Stimulated activated naive CD8-positive, alpha-beta T cell treated with anti-CD3 and anti-CD28 coated beads, Interleukin-15, amount 100 ng/mL, for 72 hours (primary cell): ENCODE data around the gene GMPPA.

Source experiments
- ATAC-seq: fragments of 150-1000 bp; cut with Tn5 transposase; 2 replicates; pipeline ENCODE4 v1.10.0; 2021; ENCODE audit warnings: mild to moderate bottlenecking, moderate library complexity
- DNase-seq, 2 donors: peaks; one replicate each; pipeline ENCODE4 v3.0.0; 2021 to 2022
- H3K27ac Mint-ChIP-seq, 2 donors: one replicate each; pipeline ENCODE4 v1.8.0; 2022; ENCODE audit warnings: mild to moderate bottlenecking in 2 of 2, mixed read lengths in 2 of 2, moderate library complexity in 2 of 2
- H3K27me3 Mint-ChIP-seq: one replicate; pipeline ENCODE4 v1.8.0; 2022; ENCODE audit warnings: mixed read lengths
- H3K4me1 Mint-ChIP-seq: one replicate; pipeline ENCODE4 v1.8.0; 2022; ENCODE audit warnings: mild to moderate bottlenecking, mixed read lengths
- H3K4me3 Mint-ChIP-seq, 2 donors: one replicate each; pipeline ENCODE4 v1.8.0; 2022; ENCODE audit warnings: mild to moderate bottlenecking in 2 of 2, mixed read lengths in 2 of 2, moderate library complexity in 1 of 2
- H3K9me3 Mint-ChIP-seq, 2 donors: one replicate each; pipeline ENCODE4 v1.8.0; 2022; ENCODE audit warnings: mixed read lengths in 2 of 2

The GMPPA gene

DNA sequence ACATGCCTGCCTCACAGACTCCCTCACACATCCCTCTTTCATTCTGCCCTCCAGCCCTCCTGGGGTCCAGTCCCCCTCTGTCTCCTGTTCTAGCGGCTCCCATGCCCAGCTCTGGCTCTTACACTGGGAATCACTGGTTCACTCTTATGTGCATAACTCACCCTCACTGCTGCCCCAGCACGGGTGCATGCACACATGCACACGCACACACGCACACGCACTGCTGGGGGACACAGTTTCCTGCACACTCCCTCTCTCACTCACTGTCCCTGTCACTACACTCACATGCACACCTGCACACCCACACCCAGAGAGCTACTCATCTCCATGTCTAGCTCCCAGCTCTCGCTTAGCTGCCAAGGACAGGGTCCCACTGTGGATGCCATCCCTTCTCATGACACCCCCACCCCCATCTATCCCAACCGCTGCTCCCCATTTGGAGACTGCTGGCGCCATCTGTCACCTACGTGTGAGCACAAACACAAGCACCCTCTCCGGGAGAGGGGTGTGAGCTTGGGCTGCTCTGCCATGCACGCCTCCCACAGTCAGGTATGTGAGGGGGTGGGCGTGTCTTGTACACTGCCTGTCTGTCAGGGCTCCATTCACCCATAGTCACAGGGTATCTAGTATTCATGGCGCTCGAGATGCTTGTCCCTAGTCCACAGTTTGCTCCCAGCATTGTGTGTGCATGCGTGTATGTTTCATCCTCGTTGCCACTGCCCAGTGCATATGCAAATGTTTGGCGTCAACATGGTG lies 17.4 kb downstream of the GMPPA start:
- Mint-ChIP-seq H3K27ac (no peak overlapping the region), H3K27me3 (peaks cover 100% of the 10 kb centered on the region), H3K9me3 (no peaks in the 10 kb centered on the region), H3K4me1 (peaks cover 27% of the 10 kb centered on the region), H3K4me3 (no peak overlapping the region)
- ATAC-seq (no peak), DNase-seq (no peak)

DNA sequence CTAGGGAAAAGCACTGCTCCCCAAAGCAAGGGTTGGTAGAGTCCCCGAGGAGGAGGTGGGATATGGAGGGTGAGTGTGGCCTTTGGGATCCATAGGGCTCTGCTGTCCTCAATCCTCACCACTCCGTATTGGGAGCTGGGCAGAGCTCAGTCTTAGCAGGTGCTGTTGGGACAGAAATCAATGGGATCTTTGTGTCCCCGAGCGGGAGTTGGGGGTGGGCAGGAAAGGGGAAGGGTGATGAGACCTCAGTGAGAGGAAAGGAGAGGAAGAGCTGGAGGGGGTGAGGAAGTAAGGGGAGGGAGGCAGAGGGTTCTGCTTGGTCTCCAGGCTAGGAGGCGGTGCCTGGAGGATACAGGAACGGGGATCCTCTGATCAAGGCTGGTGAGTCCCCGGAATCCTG lies 18.2 kb downstream of the GMPPA start:
- Mint-ChIP-seq H3K4me3 (no peak overlapping the region), H3K9me3 (no peaks in the 10 kb centered on the region), H3K27ac (no peak overlapping the region), H3K4me1 (peaks cover 32% of the 10 kb centered on the region), H3K27me3 (peaks cover 100% of the 10 kb centered on the region)
- ATAC-seq (no peak), DNase-seq (no peak)

DNA sequence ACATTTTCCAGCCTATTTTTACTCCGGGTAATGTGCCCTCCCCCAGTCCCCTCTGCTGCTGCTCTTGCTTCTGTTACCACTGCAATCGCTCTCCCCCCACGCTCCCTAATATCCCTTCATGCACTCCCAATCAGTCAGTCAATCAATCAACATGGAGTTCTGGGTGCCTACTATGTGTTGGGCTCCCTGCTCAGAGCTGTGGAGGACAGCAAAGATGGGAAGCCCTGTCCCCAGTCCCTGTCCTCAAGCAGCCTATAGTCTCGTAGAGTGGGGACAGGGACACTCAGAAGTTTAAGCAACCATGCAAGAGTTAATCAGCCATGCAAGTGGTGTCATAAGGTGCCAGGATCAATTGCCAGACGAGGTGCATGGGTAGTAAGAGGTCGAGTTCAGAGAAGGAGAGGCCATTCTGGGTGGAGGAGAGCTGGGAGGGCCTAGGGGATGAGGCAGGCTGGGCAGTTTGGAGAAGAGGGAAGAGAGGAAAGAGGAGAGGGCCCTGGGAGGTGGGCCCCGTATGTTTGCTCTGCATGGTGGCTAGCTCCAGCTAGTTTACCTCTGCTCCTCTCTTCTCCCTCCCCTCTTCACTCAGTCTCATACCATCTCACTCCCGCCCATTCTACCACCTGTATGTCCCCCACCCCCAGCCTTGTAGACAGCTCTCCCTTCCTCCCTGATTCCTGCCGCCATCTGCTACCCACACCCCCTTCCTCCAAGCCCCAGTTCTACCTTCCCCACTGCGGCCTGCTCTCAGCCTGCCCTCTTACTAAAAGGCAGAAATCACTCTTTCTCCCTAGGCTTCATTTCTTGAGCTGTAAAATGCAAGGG lies 19.5 kb downstream of the GMPPA start:
- DNase-seq = no peak
- H3K4me3 Mint-ChIP-seq = no peak overlapping the region
- peaks cover 96% of the 10 kb centered on the region for H3K27me3 Mint-ChIP-seq
- no peaks in the 10 kb centered on the region for H3K9me3 Mint-ChIP-seq
- H3K27ac Mint-ChIP-seq = no peak overlapping the region
- H3K4me1 Mint-ChIP-seq = peaks cover 27% of the 10 kb centered on the region
- no peak for ATAC-seq

DNA sequence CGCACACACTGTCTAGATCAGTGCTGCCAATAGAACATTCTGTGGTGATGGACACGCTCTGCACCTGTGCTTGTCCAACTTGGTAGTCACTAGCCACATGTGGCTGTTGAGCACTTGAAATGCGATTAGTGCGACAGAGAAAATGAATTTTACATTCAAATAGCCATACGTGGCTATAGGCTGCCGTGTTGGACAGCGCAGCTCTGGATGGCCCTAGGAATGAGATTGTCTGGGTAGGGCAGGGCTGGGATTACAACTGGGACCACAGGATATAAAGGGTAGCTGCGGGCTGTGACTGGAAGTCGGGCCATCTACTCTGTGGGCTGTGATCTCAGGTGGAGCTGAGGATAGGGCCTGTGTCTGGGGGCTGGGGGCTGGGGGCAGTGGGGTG lies 20.8 kb downstream of the GMPPA start:
- no peak for DNase-seq
- Mint-ChIP-seq H3K27ac (no peak overlapping the region), H3K4me3 (no peak overlapping the region), H3K9me3 (no peaks in the 10 kb centered on the region), H3K4me1 (peaks cover 19% of the 10 kb centered on the region), H3K27me3 (peaks cover 94% of the 10 kb centered on the region)
- ATAC-seq = no peak

DNA sequence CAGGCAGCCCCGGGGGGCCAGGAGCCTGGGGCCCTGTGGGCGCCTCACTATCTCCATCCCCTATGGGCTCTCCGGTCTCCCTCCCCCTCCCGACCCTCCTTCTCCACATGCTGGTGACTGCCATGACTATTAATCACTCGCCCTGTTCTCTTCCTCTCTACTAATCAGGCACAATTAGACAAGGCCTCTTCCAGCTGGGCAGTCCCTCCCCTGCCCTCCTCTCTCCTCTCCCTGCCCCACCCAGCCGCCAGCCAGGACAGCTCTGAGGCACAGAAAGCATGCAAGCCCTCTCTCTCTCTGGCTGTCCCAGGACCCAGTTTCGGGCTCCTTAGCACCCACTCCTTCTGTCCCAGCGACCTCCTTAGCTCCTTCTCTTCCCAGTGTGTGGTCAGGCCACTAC lies 21.4 kb downstream of the GMPPA start:
- H3K4me1 Mint-ChIP-seq = peaks cover 18% of the 10 kb centered on the region
- peaks cover 93% of the 10 kb centered on the region for H3K27me3 Mint-ChIP-seq
- no peak overlapping the region for H3K4me3 Mint-ChIP-seq
- no peak for DNase-seq
- no peaks in the 10 kb centered on the region for H3K9me3 Mint-ChIP-seq
- no peak overlapping the region for H3K27ac Mint-ChIP-seq
- no peak for ATAC-seq

DNA sequence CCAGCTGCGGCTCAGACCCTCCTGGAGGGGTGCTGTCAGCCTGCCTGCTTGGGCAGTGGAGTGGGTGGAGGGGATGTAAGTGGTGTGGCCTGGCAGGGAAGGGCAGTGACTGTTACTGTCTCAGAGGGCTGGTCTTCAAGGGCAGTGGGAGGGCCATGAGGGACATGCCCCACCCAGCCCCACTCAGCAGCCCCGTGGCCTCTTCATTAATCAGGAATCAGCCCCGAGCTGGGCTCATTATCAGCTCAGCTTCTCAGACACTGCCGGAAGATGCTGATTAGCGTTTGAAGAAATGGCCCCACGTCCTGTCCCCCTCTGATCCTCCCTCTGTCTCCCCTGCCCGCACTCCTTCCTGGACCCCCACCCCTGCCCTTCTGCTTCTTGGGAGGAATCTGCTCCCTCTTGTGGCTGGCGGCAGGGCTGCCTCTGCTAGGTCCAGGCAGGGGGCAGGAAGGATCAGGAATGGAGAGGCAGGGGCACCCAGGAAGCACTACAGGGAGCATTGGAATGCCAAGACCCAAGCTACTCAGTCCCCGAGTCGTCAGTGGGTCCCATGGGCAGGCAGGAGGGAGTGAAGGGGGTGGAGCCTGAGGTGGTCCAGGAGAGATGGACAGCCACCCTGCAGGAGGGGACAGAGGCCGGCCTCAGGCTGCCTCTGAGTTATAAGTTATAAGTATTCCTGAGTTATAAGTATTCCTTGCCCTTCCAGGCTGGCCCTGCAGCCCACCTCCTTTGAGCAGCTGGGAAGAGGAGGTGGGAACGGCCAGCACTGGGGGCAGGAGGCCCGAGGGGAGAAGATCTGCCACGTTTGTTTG lies 22.6 kb downstream of the GMPPA start:
- ATAC-seq = peak; percentile 26
- H3K27me3 Mint-ChIP-seq = peaks cover 93% of the 10 kb centered on the region
- DNase-seq = no peak
- no peaks in the 10 kb centered on the region for H3K9me3 Mint-ChIP-seq
- peaks cover 18% of the 10 kb centered on the region for H3K4me1 Mint-ChIP-seq
- H3K4me3 Mint-ChIP-seq = peak overlapping the region; percentile 11 to 35
- H3K27ac Mint-ChIP-seq = no peak overlapping the region

DNA sequence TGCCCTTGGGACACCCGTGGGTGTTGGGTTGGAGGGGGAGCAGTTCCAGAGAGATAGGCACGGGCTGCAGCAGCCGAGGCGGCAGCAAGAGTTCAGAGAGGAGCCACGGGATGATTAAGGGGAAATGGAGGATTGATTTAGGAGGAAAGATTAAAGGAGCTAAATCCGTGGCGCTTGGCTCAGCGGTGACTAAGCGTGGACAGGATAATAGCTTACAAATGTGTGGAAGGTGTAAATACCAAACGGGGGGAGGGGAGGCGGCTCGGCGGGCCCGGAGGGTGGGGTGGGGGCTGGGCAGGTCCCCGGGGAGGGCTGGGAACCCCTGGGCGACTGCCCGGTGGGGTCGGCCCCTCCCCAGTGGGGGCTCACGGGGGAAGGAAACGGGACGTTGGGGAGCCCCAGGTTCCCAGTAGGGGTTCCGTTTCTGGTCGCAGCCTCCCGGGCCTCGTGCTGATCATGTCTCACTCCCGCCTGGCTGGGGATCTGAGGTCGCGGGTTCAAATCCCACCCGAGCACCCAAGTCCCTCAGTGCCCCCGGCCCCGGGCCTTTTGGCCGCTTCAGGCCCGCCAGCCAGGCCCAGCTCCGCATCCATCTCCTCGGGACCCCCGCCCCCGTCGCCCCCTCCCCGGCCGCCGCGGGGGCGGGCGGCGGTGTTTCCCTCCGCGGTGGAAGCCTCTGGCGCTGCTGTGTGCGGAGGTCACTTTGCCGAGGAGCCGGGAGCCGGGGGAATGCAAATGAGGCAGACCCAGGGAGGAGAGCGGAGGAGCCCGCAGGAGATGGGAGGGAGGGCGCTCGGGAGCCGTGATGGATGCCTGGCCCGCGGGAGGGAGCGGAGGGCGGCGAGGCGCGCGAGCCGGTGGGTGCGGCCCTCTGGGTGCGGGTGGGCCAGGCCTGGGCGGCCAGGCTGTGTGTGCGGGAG lies 23.7 kb downstream of the GMPPA start:
- Mint-ChIP-seq H3K4me3 (peak overlapping the region; percentile 11 to 35), H3K27me3 (peaks cover 93% of the 10 kb centered on the region), H3K9me3 (no peaks in the 10 kb centered on the region), H3K4me1 (peaks cover 18% of the 10 kb centered on the region), H3K27ac (no peak overlapping the region)
- DNase-seq (no peak), ATAC-seq (no peak)

DNA sequence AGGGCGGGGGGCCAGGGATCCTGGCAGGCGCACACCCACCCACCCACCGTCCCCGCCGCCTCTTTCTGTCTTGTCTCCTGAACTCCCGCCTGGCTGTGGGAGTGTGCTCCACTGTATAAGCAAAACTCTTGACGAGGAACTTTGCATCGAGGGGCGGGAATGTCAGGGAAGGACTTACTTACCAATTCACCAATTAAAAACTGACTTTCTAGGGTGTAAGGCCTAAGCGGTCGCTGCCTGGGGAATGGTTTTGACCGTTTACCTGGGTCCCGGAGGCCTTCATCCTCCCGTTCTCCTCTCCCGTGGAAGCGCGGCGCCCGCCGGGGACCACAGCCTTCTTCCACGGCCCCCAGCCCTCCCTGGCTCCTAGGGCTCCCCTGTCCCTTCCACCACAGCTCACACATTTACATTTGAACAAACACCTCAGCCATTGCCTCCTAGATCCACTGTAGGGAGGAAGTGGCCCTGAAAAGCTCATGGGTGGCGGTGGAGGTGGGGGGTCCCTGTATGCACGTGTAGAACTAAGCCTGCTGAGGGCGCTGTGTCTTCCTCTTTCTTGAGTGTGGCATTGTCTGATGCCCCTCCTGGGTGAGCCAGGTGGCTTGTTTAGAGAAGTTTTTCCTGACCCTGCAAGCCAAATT lies 24.5 kb downstream of the GMPPA start:
- peaks cover 18% of the 10 kb centered on the region for H3K4me1 Mint-ChIP-seq
- H3K4me3 Mint-ChIP-seq = peak overlapping the region in 1 of 2 donors; percentile 52
- DNase-seq (no peak), ATAC-seq (peak; percentile 19)
- peaks cover 93% of the 10 kb centered on the region for H3K27me3 Mint-ChIP-seq
- H3K27ac Mint-ChIP-seq = no peak overlapping the region
- H3K9me3 Mint-ChIP-seq = no peaks in the 10 kb centered on the region

DNA sequence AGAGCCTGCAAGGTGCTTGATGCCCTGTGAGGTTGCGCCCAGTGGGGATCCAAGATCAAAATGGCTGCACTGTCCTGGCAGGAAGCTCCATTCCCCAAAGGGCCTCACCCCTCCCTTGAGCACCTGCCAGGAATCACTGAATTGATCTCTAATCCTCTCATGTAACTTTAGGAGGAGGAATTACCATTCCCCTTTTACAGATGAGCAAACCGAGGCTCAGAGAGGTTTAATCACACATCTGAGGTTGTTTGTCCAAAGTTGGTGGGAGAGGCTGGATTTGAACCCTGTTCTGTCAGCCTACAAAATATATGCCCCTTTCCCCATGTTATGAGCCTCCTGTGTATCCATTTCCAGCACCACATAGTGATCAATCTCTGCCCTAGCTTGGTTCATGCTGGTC lies 26.1 kb downstream of the GMPPA start:
- no peak overlapping the region for H3K4me3 Mint-ChIP-seq
- peaks cover 93% of the 10 kb centered on the region for H3K27me3 Mint-ChIP-seq
- no peak for ATAC-seq
- DNase-seq = no peak
- no peak overlapping the region for H3K27ac Mint-ChIP-seq
- H3K4me1 Mint-ChIP-seq = peaks cover 20% of the 10 kb centered on the region
- no peaks in the 10 kb centered on the region for H3K9me3 Mint-ChIP-seq

DNA sequence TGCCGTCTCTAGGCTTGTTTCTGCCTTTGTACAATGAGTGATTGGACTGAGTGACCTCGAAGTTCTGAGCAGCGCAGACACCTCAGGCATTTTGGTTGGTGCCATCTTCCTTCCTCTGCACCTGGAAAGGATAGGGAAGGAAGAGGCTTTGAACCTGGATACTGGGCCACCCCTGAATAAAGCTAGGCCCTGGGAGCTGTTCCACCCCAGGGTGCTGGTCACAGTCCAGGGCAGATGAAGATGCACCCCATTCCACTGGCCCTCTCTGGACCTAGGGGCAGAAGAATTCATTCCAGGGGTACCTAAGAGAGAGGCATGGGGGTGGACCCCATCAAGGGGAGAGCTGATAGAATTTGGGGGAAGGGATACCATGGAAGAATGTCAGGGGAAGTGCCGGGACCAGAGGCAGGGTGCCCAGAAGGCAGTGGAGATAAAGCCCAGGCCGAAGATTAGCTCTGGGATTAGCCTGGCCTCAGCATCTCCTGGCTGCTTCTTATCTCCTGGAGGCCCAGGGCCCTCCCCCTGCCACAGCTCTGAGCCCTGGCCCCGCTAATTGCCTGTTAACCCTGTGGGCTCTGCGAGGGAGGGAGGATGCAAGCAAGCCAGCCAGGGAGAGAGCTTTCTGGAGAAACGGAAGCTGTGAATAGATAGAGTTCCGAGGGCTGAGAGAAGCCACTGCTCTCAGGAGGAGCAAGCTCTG lies 27.0 kb downstream of the GMPPA start:
- DNase-seq = no peak
- Mint-ChIP-seq H3K27me3 (peaks cover 93% of the 10 kb centered on the region), H3K4me1 (peaks cover 26% of the 10 kb centered on the region), H3K9me3 (no peaks in the 10 kb centered on the region), H3K27ac (no peak overlapping the region), H3K4me3 (no peak overlapping the region)
- ATAC-seq = no peak

DNA sequence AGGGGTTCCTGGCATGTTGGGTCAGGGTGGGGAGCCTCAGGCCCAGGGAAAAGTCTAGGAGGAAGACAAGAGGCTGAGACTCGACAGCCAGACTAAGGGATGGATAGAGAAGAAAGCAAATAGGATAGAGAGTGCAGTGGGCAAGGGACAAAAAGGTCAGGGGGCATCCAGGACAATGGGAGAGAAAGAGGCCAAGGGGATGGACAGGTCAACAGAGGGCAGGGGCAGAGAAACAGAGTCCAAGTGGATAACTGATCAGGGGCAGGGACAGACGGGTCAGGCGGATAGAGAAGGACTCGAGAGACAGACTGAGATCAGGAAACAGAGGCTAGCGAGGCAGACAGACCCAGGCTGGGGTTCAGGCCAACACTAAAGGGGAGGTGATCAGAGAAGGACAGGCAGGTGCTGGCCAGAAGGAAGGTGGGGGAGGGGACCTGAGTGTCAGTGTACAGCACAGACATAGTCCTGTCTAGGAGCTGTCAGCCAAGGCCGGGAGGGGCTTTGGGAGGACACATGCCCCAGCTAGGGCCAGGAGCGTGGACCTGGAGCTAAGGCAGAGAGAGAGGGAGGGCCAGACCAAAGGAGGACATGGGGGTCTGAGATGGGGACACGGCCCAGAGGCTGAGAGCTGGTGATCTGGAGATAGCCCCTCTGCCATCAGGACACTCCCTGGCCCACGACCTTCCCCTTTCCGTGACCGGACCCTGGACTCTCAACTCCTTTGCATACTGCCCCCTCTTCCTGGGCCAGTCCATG lies 27.8 kb downstream of the GMPPA start:
- Mint-ChIP-seq H3K9me3 (no peaks in the 10 kb centered on the region), H3K4me1 (peaks cover 21% of the 10 kb centered on the region), H3K27me3 (peaks cover 93% of the 10 kb centered on the region), H3K27ac (peak overlapping the region in 1 of 2 donors; percentile 13), H3K4me3 (no peak overlapping the region)
- no peak for ATAC-seq
- DNase-seq = no peak

DNA sequence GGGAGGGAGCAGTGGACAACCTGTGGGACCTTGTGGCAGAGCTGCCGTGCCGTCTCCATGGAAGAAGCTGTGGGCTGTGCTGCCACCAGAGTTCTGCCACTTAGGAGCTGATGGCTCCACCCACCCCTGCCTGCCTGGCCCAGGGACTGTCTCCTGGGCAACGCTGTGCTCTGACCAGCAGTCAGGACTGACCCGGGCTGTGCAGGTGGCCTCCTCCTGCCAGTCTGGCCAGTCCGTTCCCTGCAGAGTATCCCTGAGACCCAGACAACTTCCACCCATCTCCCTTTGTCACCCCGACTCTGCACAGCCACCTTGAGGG lies 28.3 kb downstream of the GMPPA start:
- Mint-ChIP-seq H3K27me3 (peaks cover 90% of the 10 kb centered on the region), H3K4me1 (peaks cover 16% of the 10 kb centered on the region), H3K27ac (no peak overlapping the region), H3K4me3 (no peak overlapping the region), H3K9me3 (no peaks in the 10 kb centered on the region)
- ATAC-seq = no peak
- no peak for DNase-seq

DNA sequence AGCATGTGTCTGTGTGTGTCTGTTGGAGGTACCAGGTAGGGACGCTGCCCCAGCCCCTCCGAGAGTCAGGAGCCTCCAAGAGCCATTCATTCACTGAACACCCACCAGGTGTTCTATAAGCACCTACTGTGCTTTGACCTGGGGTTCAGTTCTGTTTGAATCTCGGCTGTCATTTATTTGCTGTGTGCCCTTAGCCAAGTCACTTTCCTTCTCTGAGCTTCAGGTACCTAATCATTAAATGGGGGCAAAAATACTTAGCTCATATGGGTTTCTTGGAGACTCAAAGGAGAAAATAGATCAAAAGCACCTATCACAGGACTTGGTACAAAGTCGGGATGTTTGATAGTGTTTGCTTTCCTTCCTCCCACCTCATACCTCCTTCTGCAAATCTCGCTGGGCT lies 28.8 kb downstream of the GMPPA start:
- Mint-ChIP-seq H3K27me3 (peaks cover 89% of the 10 kb centered on the region), H3K4me3 (no peak overlapping the region)
- no peak for ATAC-seq

More for the DNA sequence above, 28.8 kb downstream of the GMPPA start:
- DNase-seq = no peak
- Mint-ChIP-seq H3K4me1 (peaks cover 14% of the 10 kb centered on the region), H3K27ac (no peak overlapping the region), H3K9me3 (no peaks in the 10 kb centered on the region)
